Neural cell (in vitro differentiated cells): ENCODE data around the gene ACYP2. TPM values are rescaled to one million over a fixed set of nuclear protein-coding genes. Genes with fewer than 3 reads are reported as not detected.
"Not testable (repeated sequence)": the region's sequence is repeated elsewhere in the genome, so short reads cannot be mapped to it uniquely, and the experiment has no call there.

Experiments used
- H2AFZ ChIP-seq: fragments of 200-600, 300-800 bp; sonication (generic), shearing (Covaris generic); 2 replicates; pipeline ENCODE4 v1.6.0; 2014; ENCODE audit warnings: low read depth, mild to moderate bottlenecking, antibody characterized with exemption, low read length, moderate library complexity
- H3F3A ChIP-seq: fragments of 200-600 bp; shearing (Covaris generic); 2 replicates; pipeline ENCODE4 v1.6.1; 2016; ENCODE audit warnings: mild to moderate bottlenecking, moderate library complexity, mixed read lengths, antibody characterized with exemption, low read length; ENCODE audit not compliant: insufficient read depth, poor library complexity, severe bottlenecking
- H3K27ac ChIP-seq: fragments of 200-600, 300-800 bp; sonication (generic), shearing (Covaris generic); 2 replicates; pipeline ENCODE4 v1.5.1; 2014; ENCODE audit warnings: mild to moderate bottlenecking, low read length, moderate library complexity
- H3K27me3 ChIP-seq: fragments of 300-800, 200-600 bp; sonication (generic), shearing (Covaris generic); 2 replicates; pipeline ENCODE4 v1.6.0; 2014; ENCODE audit warnings: mild to moderate bottlenecking, low read depth, low read length, moderate library complexity; ENCODE audit not compliant: insufficient read depth
- H3K36me3 ChIP-seq: fragments of 300-800, 200-600 bp; sonication (generic), shearing (Covaris generic); 2 replicates; pipeline ENCODE4 v1.5.1; 2014; ENCODE audit warnings: mild to moderate bottlenecking, antibody characterized with exemption, low read length, moderate library complexity; ENCODE audit not compliant: insufficient read depth
- H3K4me2 ChIP-seq: fragments of 300-800, 200-600 bp; sonication (generic), shearing (Covaris generic); 2 replicates; pipeline ENCODE4 v1.6.0; 2014; ENCODE audit warnings: mild to moderate bottlenecking, low read length
- H3K4me3 ChIP-seq: fragments of 300-800, 200-600 bp; sonication (generic), shearing (Covaris generic); 2 replicates; pipeline ENCODE4 v1.5.1; 2014; ENCODE audit warnings: mild to moderate bottlenecking, low read length, moderate library complexity
- H3K79me2 ChIP-seq: fragments of 200-600 bp; shearing (Covaris generic); replicated peaks from 2 replicates; pipeline ENCODE4 v1.6.0; 2014; ENCODE audit warnings: mild to moderate bottlenecking, low read length, moderate library complexity; ENCODE audit not compliant: insufficient read depth
- H3K9ac ChIP-seq: fragments of 300-800, 200-600 bp; sonication (generic), shearing (Covaris generic); 2 replicates; pipeline ENCODE4 v1.6.1; 2016; ENCODE audit warnings: mild to moderate bottlenecking, low read length, mixed read lengths
- H3K9me2 ChIP-seq: fragments of 200-600 bp; shearing (Covaris generic); 2 replicates; pipeline ENCODE4 v1.6.1; 2016; ENCODE audit warnings: mild to moderate bottlenecking, low read length, mixed read lengths; ENCODE audit not compliant: insufficient read depth
- H3K9me3 ChIP-seq: fragments of 200-600, 300-800 bp; sonication (generic), shearing (Covaris generic); 2 replicates; pipeline ENCODE4 v1.6.1; 2016; ENCODE audit warnings: mild to moderate bottlenecking, mixed run types, low read length, moderate library complexity, mixed read lengths
- H4K20me1 ChIP-seq: fragments of 200-600 bp; shearing (Covaris generic); 2 replicates; pipeline ENCODE4 v1.6.1; 2016; ENCODE audit warnings: mild to moderate bottlenecking, mixed run types; ENCODE audit not compliant: insufficient read depth
- CTCF ChIP-seq: fragments of 450-650 bp; IDR thresholded peaks from 2 replicates; pipeline ENCODE4 v1.5.1; 2014; ENCODE audit warnings: antibody characterized with exemption, mild to moderate bottlenecking, moderate library complexity; ENCODE audit not compliant: poor library complexity, severe bottlenecking
- EP300 ChIP-seq: fragments of 450-650 bp; conservative IDR thresholded peaks from 2 replicates; pipeline ENCODE4 v1.6.1; 2014; ENCODE audit warnings: antibody characterized with exemption, mild to moderate bottlenecking, moderate library complexity; ENCODE audit not compliant: poor library complexity, severe bottlenecking
- EZH2 ChIP-seq: fragments of 200-600, 300-800 bp; shearing (Covaris generic), sonication (generic); IDR thresholded peaks from 2 replicates; pipeline ENCODE4 v1.6.1; 2014; ENCODE audit warnings: antibody characterized with exemption, low read length, borderline replicate concordance, mild to moderate bottlenecking; ENCODE audit not compliant: insufficient read depth, poor library complexity, severe bottlenecking
- MXI1 ChIP-seq: fragments of 450-650 bp; conservative IDR thresholded peaks from 2 replicates; pipeline ENCODE4 v1.6.1; 2014; ENCODE audit warnings: antibody characterized with exemption, mild to moderate bottlenecking; ENCODE audit not compliant: poor library complexity, severe bottlenecking
- POLR2AphosphoS5 ChIP-seq: IDR thresholded peaks from 2 replicates; pipeline ENCODE4 v1.6.1; 2012
- RAD21 ChIP-seq: fragments of 450-650 bp; conservative IDR thresholded peaks from 2 replicates; pipeline ENCODE4 v1.6.1; 2014; ENCODE audit warnings: antibody characterized with exemption, mild to moderate bottlenecking, moderate library complexity
- REST ChIP-seq: IDR thresholded peaks from 2 replicates; pipeline ENCODE4 v1.6.1; 2012; ENCODE audit warnings: borderline replicate concordance
- SMC3 ChIP-seq: fragments of 450-650 bp; conservative IDR thresholded peaks from 2 replicates; pipeline ENCODE4 v1.6.1; 2014; ENCODE audit warnings: antibody characterized with exemption, mild to moderate bottlenecking, moderate library complexity; ENCODE audit not compliant: poor library complexity
- TAF1 ChIP-seq: IDR thresholded peaks from 2 replicates; pipeline ENCODE4 v1.6.1; 2012; ENCODE audit warnings: low read depth
- polyA plus RNA-seq: library from polyadenylated mRNA; depleted of rRNA; stranded (reverse); fragments of >200 nt; gene quantifications from 2 replicates; pipeline ENCODE4 v1.2.3, GENCODE V29; 2014

Gene ACYP2
- polyA plus RNA-seq, 1 donor from 2014 or later = 48.2 TPM

- Histone ChIP-seq H4K20me1 (no peaks in the 10 kb centered on the region), H3K27me3 (no peaks in the 10 kb centered on the region), H3K4me2 (no peak overlapping the region), H3F3A (no peaks in the 10 kb centered on the region), H3K9me2 (no peaks in the 10 kb centered on the region), H3K36me3 (no peaks in the 10 kb centered on the region), H3K9me3 (no peaks in the 10 kb centered on the region), H3K27ac (no peak overlapping the region), H3K79me2 (no peaks in the 10 kb centered on the region), H3K9ac (no peak overlapping the region), H3K4me3 (no peak overlapping the region), H2AFZ (no peak overlapping the region)
- TF ChIP-seq MXI1 = no peak
- no peak for TF ChIP-seq RAD21
- no peak for TF ChIP-seq CTCF
- TF ChIP-seq REST = no peak
- TF ChIP-seq TAF1 = no peak
- TF ChIP-seq SMC3 = no peak
- TF ChIP-seq EP300 = no peak
- no peak for TF ChIP-seq EZH2
- no peak for TF ChIP-seq POLR2AphosphoS5
Observed at GRCh38 chr2:54262015-54262765, 146.8 kb downstream of the ACYP2 start.

- H3K9me2 ChIP-seq, H3K4me2 ChIP-seq, H3F3A ChIP-seq, H3K9ac ChIP-seq, H3K27me3 ChIP-seq, H4K20me1 ChIP-seq, H3K9me3 ChIP-seq, H3K4me3 ChIP-seq, H3K36me3 ChIP-seq, H2AFZ ChIP-seq, H3K79me2 ChIP-seq, H3K27ac ChIP-seq: not testable (repeated sequence)
Observed at GRCh38 chr2:54265081-54265480, 149.7 kb downstream of the ACYP2 start.
